PC-9 (cell line): ENCODE measurements around the gene CERS5. TPM values are rescaled to one million over a fixed set of nuclear protein-coding genes. Genes with fewer than 3 reads are reported as not detected.

Source experiments
- BruUV-seq: library from RNA; stranded (reverse); fragments of 400-500 nt; replicated peaks from 2 replicates; lab custom pipeline; 2021; lab: Mats Ljungman, UMichigan
- CTCF ChIA-PET: fragments of 300-600 bp; sonication (Branson Sonifier 250); formaldehyde crosslinking; loops from one replicate; lab custom pipeline; 2022; ENCODE audit warnings: antibody characterized with exemption; lab: Charles Lee
- POLR2A ChIA-PET: fragments of 300-600 bp; sonication (Branson Sonifier 250); formaldehyde crosslinking; loops from one replicate; lab custom pipeline; 2022; ENCODE audit warnings: antibody characterized with exemption; ENCODE audit not compliant: unreplicated experiment; lab: Charles Lee
- DNase-seq, 2 experiments: peaks; one replicate each; pipeline versions ENCODE4 v3.0.0 to v3.0.0-alpha.2; 2015 to 2022; ENCODE audit warnings: mixed read lengths in 1 of 2
- H2AFZ ChIP-seq: fragments of 200-600 bp; sonication (generic); 2 replicates; pipeline ENCODE4 v1.8.1; 2017; ENCODE audit warnings: antibody characterized with exemption
- H3F3A ChIP-seq: fragments of 200-600 bp; sonication (generic); 2 replicates; pipeline ENCODE4 v1.8.1; 2017; ENCODE audit warnings: antibody characterized with exemption, mild to moderate bottlenecking, low read depth; ENCODE audit not compliant: insufficient read depth
- H3K27ac ChIP-seq: fragments of 200-600 bp; sonication (generic); 2 replicates; pipeline ENCODE4 v1.6.1; 2016; ENCODE audit warnings: mixed run types
- H3K27me3 ChIP-seq: fragments of 200-600 bp; sonication (generic); 2 replicates; pipeline ENCODE4 v1.6.1; 2016; ENCODE audit warnings: low read depth, mixed run types; ENCODE audit not compliant: insufficient read depth
- H3K36me3 ChIP-seq: fragments of 200-600 bp; sonication (generic); 2 replicates; pipeline ENCODE4 v1.6.1; 2016; ENCODE audit warnings: low read depth, mixed run types
- H3K4me1 ChIP-seq: fragments of 200-600 bp; sonication (generic); replicated peaks from 2 replicates; pipeline ENCODE4 v1.6.1; 2016; ENCODE audit warnings: mixed run types; ENCODE audit not compliant: insufficient read depth
- H3K4me2 ChIP-seq: fragments of 200-600 bp; sonication (generic); 2 replicates; pipeline ENCODE4 v1.6.1; 2017; ENCODE audit warnings: mixed run types
- H3K4me3 ChIP-seq: fragments of 200-600 bp; sonication (generic); 2 replicates; pipeline ENCODE4 v1.6.1; 2016; ENCODE audit warnings: mixed run types
- H3K79me2 ChIP-seq: fragments of 200-600 bp; sonication (generic); 2 replicates; pipeline ENCODE4 v1.6.1; 2017; ENCODE audit warnings: low read depth, mixed run types
- H3K9me2 ChIP-seq: fragments of 200-600 bp; sonication (generic); 2 replicates; pipeline ENCODE4 v1.8.1; 2017; ENCODE audit warnings: mild to moderate bottlenecking; ENCODE audit not compliant: insufficient read depth
- H3K9me3 ChIP-seq: fragments of 200-600 bp; sonication (generic); 2 replicates; pipeline ENCODE4 v1.8.1; 2016; ENCODE audit warnings: low read depth; ENCODE audit not compliant: insufficient read depth
- H4K20me1 ChIP-seq: fragments of 200-600 bp; sonication (generic); 2 replicates; pipeline ENCODE4 v1.8.1; 2017; ENCODE audit not compliant: insufficient read depth
- EZH2 ChIP-seq: fragments of 200-600 bp; sonication (generic); IDR thresholded peaks from 2 replicates; pipeline ENCODE4 v1.8.0; 2017; ENCODE audit warnings: antibody characterized with exemption, low read depth
- intact Hi-C: fragments of 100-400 bp; cut with micrococcal nuclease; formaldehyde crosslinking; loops from one replicate; pipeline ENCODE4 v1.10.0; 2022; ENCODE audit not compliant: unreplicated experiment
- total RNA-seq: library from RNA; stranded (reverse); gene quantifications from 2 replicates; pipeline ENCODE4 v1.2.3, GENCODE V29; 2021
- TF ChIP-seq, protein P1 (sequence below): fragments of 200-600 bp; sonication (generic); conservative IDR thresholded peaks from 2 replicates; pipeline ENCODE4 v1.6.1; 2017; ENCODE audit warnings: mixed run types, antibody characterized with exemption, mild to moderate bottlenecking, moderate library complexity

CERS5 gene
- total RNA-seq, 1 experiment from 2014 or later, result 33.0 TPM

DNA sequence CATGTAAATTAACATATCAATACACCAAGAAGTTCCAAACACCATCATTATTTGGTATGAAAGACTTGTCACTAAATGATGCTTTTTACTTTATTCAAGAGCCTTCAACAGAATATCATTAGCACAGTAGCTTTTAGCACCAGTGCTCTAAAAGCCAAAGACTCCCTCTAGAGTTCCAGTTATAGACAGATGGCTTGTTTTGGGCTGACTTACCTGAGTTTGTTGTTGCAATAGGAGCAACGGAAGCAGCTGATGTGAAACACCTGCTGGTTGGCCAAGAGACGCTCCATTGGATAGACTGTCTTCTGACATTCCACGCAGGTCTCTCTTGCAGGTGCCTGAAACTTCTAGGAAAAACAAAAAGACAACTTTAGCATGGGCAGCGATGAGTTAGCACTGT lies 14.5 kb upstream of the CERS5 start:
- no peaks in the 10 kb centered on the region for H4K20me1 ChIP-seq
- H2AFZ ChIP-seq, result no peak overlapping the region
- no peak overlapping the region for H3K27ac ChIP-seq
- BruUV-seq, result no TSS peak
- H3K4me2 ChIP-seq, result no peak overlapping the region
- no peaks in the 10 kb centered on the region for H3K79me2 ChIP-seq
- ChIA-PET POLR2A (interaction anchor here (0.6 kb wide), 1 partner anchor 90 kb away, joined by 5 read pairs; no protein-coding TSS in a partner anchor), CTCF (interaction anchor here (0.7 kb wide), 3 partner anchors 10 to 1351 kb away, joined by 3 to 11 read pairs (median 6); no protein-coding TSS in a partner anchor)
- TF ChIP-seq, protein P1, sequence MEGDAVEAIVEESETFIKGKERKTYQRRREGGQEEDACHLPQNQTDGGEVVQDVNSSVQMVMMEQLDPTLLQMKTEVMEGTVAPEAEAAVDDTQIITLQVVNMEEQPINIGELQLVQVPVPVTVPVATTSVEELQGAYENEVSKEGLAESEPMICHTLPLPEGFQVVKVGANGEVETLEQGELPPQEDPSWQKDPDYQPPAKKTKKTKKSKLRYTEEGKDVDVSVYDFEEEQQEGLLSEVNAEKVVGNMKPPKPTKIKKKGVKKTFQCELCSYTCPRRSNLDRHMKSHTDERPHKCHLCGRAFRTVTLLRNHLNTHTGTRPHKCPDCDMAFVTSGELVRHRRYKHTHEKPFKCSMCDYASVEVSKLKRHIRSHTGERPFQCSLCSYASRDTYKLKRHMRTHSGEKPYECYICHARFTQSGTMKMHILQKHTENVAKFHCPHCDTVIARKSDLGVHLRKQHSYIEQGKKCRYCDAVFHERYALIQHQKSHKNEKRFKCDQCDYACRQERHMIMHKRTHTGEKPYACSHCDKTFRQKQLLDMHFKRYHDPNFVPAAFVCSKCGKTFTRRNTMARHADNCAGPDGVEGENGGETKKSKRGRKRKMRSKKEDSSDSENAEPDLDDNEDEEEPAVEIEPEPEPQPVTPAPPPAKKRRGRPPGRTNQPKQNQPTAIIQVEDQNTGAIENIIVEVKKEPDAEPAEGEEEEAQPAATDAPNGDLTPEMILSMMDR, result no peak
- TF ChIP-seq EZH2, result no peak
- no peaks in the 10 kb centered on the region for H3K4me1 ChIP-seq
- H3F3A ChIP-seq, result peaks cover 15% of the 10 kb centered on the region; the same call in 1 of the 2 replicates
- no peaks in the 10 kb centered on the region for H3K9me3 ChIP-seq
- H3K9me2 ChIP-seq, result no peaks in the 10 kb centered on the region
- peaks cover 11% of the 10 kb centered on the region; the same call in 1 of the 2 replicates for H3K36me3 ChIP-seq
- no peak overlapping the region for H3K4me3 ChIP-seq
- no peak for DNase-seq
- no peaks in the 10 kb centered on the region for H3K27me3 ChIP-seq
- intact Hi-C loops, result no loop called here

DNA sequence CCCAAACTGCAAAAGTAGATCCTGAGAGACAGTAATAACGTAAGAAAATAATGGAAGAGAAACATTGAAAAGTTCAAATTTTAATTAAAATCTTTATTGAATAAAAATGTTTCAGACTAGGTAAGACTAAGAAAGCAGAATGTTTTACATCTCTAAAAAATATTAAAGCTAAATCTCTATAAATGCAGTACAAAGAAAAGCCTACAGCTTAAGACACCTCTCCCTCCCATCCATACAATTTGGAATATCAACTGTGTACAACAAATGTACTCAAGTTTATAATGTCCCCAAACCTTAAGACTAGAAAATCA lies 8.5 kb upstream of the CERS5 start:
- no peaks in the 10 kb centered on the region for H3K9me2 ChIP-seq
- no peak for TF ChIP-seq EZH2
- TF ChIP-seq, protein P1, result no peak; the same call in 1 of the 2 replicates
- POLR2A ChIA-PET, result interaction anchor here (0.8 kb wide), 1 partner anchor 91 kb away, joined by 19 read pairs; the partner anchor contains the start of gene SMARCD1
- no peak overlapping the region for H3K4me2 ChIP-seq
- H2AFZ ChIP-seq, result no peak overlapping the region
- no peaks in the 10 kb centered on the region for H3K9me3 ChIP-seq
- peaks cover 22% of the 10 kb centered on the region for H3F3A ChIP-seq
- H3K27ac ChIP-seq, result no peak overlapping the region
- no peaks in the 10 kb centered on the region for H3K4me1 ChIP-seq
- no peaks in the 10 kb centered on the region for H4K20me1 ChIP-seq
- H3K79me2 ChIP-seq, result no peaks in the 10 kb centered on the region
- CTCF ChIA-PET, result interaction anchor here (0.6 to 1.0 kb wide), 3 partner anchors 18 to 101 kb away, joined by 3 to 10 read pairs (median 4); no protein-coding TSS in a partner anchor
- intact Hi-C loops, result loop anchor here (1.0 to 2.0 kb wide), 4 partner anchors 87 to 399 kb away; no protein-coding TSS in a partner anchor
- no peak for DNase-seq
- no TSS peak for BruUV-seq
- no peak overlapping the region for H3K4me3 ChIP-seq
- H3K36me3 ChIP-seq, result 0 out of 2 replicates have a peak, but pooled peaks cover 3% of the 10 kb centered on the region
- H3K27me3 ChIP-seq, result no peaks in the 10 kb centered on the region

DNA sequence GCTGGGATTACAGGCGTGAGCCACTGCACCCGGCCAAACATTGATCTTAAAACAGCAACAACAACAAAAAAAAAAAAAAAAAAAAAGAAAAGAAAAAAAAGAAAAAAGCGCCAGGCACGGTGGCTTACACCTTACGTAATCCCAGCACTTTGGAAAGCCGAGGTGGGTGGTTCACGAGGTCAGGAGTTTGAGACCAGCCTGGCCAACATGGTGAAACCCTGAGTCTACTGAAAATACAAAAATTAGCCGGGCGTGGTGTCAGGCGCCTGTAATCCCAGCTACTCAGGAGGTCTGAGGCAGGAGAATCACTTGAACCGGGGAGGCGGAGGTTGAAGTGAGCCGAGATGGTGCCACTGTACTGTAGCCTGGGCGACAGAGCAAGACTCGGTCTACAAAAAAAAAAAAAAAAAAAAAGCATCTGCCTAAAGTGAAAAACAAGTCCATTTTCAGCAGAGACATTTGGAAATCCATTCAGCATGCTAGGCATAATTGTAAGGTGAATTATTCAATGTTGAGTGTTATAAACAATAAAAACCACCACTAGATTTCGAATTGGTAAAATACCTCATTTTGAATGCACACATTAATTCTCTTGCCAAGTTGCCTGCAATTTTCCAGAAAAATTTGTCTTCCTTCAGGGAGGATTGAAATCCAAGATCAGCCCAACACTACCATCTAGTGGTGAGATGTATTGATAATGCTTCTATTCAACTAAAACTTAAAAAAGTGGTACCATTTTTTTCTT lies 8.0 kb upstream of the CERS5 start:
- H2AFZ ChIP-seq, result no peak overlapping the region
- CTCF ChIA-PET, result interaction anchor here (0.6 to 1.0 kb wide), 2 partner anchors 86 to 100 kb away, joined by 4 to 10 read pairs; no protein-coding TSS in a partner anchor
- H3K4me1 ChIP-seq, result no peaks in the 10 kb centered on the region
- TF ChIP-seq EZH2, result no peak
- TF ChIP-seq, protein P1, result peak; percentile 78
- DNase-seq, result peak in 1 of 2 experiments; percentile 51
- no peak overlapping the region for H3K27ac ChIP-seq
- H3K4me3 ChIP-seq, result no peak overlapping the region
- no peaks in the 10 kb centered on the region; the same call in 1 of the 2 replicates for H3K9me3 ChIP-seq
- H3F3A ChIP-seq, result peaks cover 22% of the 10 kb centered on the region
- no peaks in the 10 kb centered on the region for H3K9me2 ChIP-seq
- 0 out of 2 replicates have a peak, but pooled peaks cover 3% of the 10 kb centered on the region for H3K36me3 ChIP-seq
- POLR2A ChIA-PET, result no interaction called here
- H3K27me3 ChIP-seq, result no peaks in the 10 kb centered on the region
- no peaks in the 10 kb centered on the region for H3K79me2 ChIP-seq
- no TSS peak for BruUV-seq
- no peak overlapping the region for H3K4me2 ChIP-seq
- intact Hi-C loops, result loop anchor here (1.0 to 2.0 kb wide), 4 partner anchors 87 to 398 kb away; no protein-coding TSS in a partner anchor
- H4K20me1 ChIP-seq, result no peaks in the 10 kb centered on the region
